H1 (cell line): ENCODE results near the gene SHMT2. TPM values are rescaled to one million over a fixed set of nuclear protein-coding genes. Genes with fewer than 3 reads are reported as not detected.

ENCODE experiments used
- CTCF ChIA-PET: fragments of 300-600 bp; sonication (Branson Sonifier 250); formaldehyde crosslinking; loops from one replicate; lab custom pipeline; 2021; ENCODE audit not compliant: partially characterized antibody; lab: Charles Lee
- POLR2A ChIA-PET: fragments of 300-600 bp; sonication (Branson Sonifier 250); formaldehyde crosslinking; loops from one replicate; lab custom pipeline; 2021; ENCODE audit warnings: inconsistent platforms; ENCODE audit not compliant: partially characterized antibody; lab: Charles Lee
- DNase-seq, 2 experiments: peaks; one replicate each; pipeline versions ENCODE4 v3.0.0 to v3.0.0-alpha.2; 2010 to 2022; ENCODE audit warnings: low spot score in 2 of 2, low read depth in 1 of 2, mixed read lengths in 1 of 2
- FAIRE-seq: peaks from 2 replicates; lab custom pipeline; 2011; peaks lifted over from hg19 to GRCh38; lab: Jason Lieb, UNC
- H2AFZ ChIP-seq: 2 replicates; pipeline ENCODE4 v1.8.1; 2012; ENCODE audit warnings: low read length, inconsistent platforms
- H2AK5ac ChIP-seq: 2 replicates; pipeline ENCODE4 v1.6.1; 2013; ENCODE audit warnings: low read depth, low read length
- H2BK120ac ChIP-seq: replicated peaks from 2 replicates; pipeline ENCODE3; 2013; ENCODE audit warnings: low read depth, low read length, inconsistent platforms
- H2BK12ac ChIP-seq: 2 replicates; pipeline ENCODE4 v1.6.1; 2013; ENCODE audit warnings: low read depth, low read length
- H2BK15ac ChIP-seq: 2 replicates; pipeline ENCODE4 v1.6.1; 2013; ENCODE audit warnings: low read length
- H2BK20ac ChIP-seq: 2 replicates; pipeline ENCODE4 v1.6.1; 2013; ENCODE audit warnings: low read length
- H2BK5ac ChIP-seq: 2 replicates; pipeline ENCODE4 v1.6.1; 2013; ENCODE audit warnings: low read depth, low read length
- H3K14ac ChIP-seq: 2 replicates; pipeline ENCODE4 v1.6.1; 2013; ENCODE audit warnings: inconsistent platforms; ENCODE audit not compliant: insufficient read length
- H3K18ac ChIP-seq: 2 replicates; pipeline ENCODE4 v1.6.1; 2013; ENCODE audit warnings: low read length; ENCODE audit errors: extremely low read depth
- H3K23ac ChIP-seq: 2 replicates; pipeline ENCODE4 v1.6.1; 2013; ENCODE audit warnings: inconsistent platforms; ENCODE audit not compliant: insufficient read length
- H3K23me2 ChIP-seq: 2 replicates; pipeline ENCODE4 v1.6.1; 2013; ENCODE audit warnings: low read depth, low read length
- H3K27ac ChIP-seq: 2 replicates; pipeline ENCODE4 v1.6.1; 2011; ENCODE audit warnings: low read depth, low read length, inconsistent platforms
- H3K27me3 ChIP-seq, 4 experiments: replicated peaks in 1 of 4; 1 replicate in 1 of 4; 2 replicates in 3 of 4; pipeline versions ENCODE4 v1.6.1 to v1.8.1; 2011 to 2013; ENCODE audit warnings: low read length in 3 of 4, mild to moderate bottlenecking in 3 of 4, inconsistent platforms in 2 of 4, mixed read lengths in 2 of 4, moderate library complexity in 1 of 4; ENCODE audit not compliant: control insufficient read depth in 3 of 4, insufficient read depth in 3 of 4; ENCODE audit errors: extremely low read depth in 1 of 4
- H3K36me3 ChIP-seq, 4 experiments: 2 replicates each; pipeline versions ENCODE4 v1.6.1 to v1.8.1; 2011 to 2013; ENCODE audit warnings: mild to moderate bottlenecking in 4 of 4, low read length in 3 of 4, moderate library complexity in 2 of 4, control low read depth in 1 of 4, inconsistent platforms in 1 of 4; ENCODE audit not compliant: insufficient read depth in 4 of 4, control insufficient read depth in 2 of 4
- H3K4ac ChIP-seq: replicated peaks from 2 replicates; pipeline ENCODE3; 2013; ENCODE audit warnings: low read length, low read depth, mixed read lengths, inconsistent platforms; ENCODE audit not compliant: insufficient read length
- H3K4me1 ChIP-seq, 4 experiments: replicated peaks in 1 of 4; 1 replicate in 1 of 4; 2 replicates in 3 of 4; pipeline versions ENCODE4 v1.6.1 to v1.8.1; 2011 to 2013; ENCODE audit warnings: low read length in 3 of 4, inconsistent platforms in 2 of 4, mixed read lengths in 1 of 4; ENCODE audit not compliant: insufficient read depth in 4 of 4, control insufficient read depth in 3 of 4
- H3K4me2 ChIP-seq, 2 experiments: 2 replicates each; pipeline versions ENCODE4 v1.6.1 to v1.8.1; 2011 to 2013; ENCODE audit warnings: low read depth in 2 of 2, low read length in 2 of 2, control low read depth in 1 of 2, inconsistent platforms in 1 of 2, mild to moderate bottlenecking in 1 of 2; ENCODE audit not compliant: insufficient read depth in 1 of 2
- H3K4me3 ChIP-seq, 4 experiments: fragments of 200-600, 300-600 bp in 1 of 4; sonication (generic), shearing (Covaris generic), sonication (Bioruptor Twin) in 1 of 4; 2 replicates each; pipeline versions ENCODE4 v1.5.1 to v1.8.1; 2011 to 2016; ENCODE audit warnings: low read length in 4 of 4, low read depth in 3 of 4, control low read depth in 2 of 4, inconsistent platforms in 2 of 4, mild to moderate bottlenecking in 2 of 4, mixed read lengths in 1 of 4, moderate library complexity in 1 of 4; ENCODE audit not compliant: insufficient read depth in 2 of 4; ENCODE audit errors: extremely low read depth in 1 of 4
- H3K56ac ChIP-seq: replicated peaks from 2 replicates; pipeline ENCODE3; 2013; ENCODE audit warnings: low read depth, mild to moderate bottlenecking, mixed read lengths, low read length, inconsistent platforms; ENCODE audit not compliant: insufficient read length
- H3K79me1 ChIP-seq: 2 replicates; pipeline ENCODE4 v1.6.1; 2013; ENCODE audit warnings: low read depth, low read length, control low read depth
- H3K79me2 ChIP-seq, 2 experiments: 2 replicates each; pipeline versions ENCODE4 v1.6.1 to v1.8.1; 2012 to 2013; ENCODE audit warnings: low read length in 2 of 2, mild to moderate bottlenecking in 2 of 2, inconsistent platforms in 1 of 2; ENCODE audit not compliant: insufficient read depth in 2 of 2, control insufficient read depth in 1 of 2
- H3K9ac ChIP-seq, 4 experiments: replicated peaks in 1 of 4; 1 replicate in 1 of 4; 2 replicates in 3 of 4; pipeline versions ENCODE4 v1.6.1 to v1.8.1; 2011 to 2013; ENCODE audit warnings: low read depth in 3 of 4, low read length in 3 of 4, control low read depth in 2 of 4, mild to moderate bottlenecking in 2 of 4, moderate library complexity in 2 of 4, inconsistent platforms in 1 of 4; ENCODE audit errors: extremely low read depth in 1 of 4
- H3K9me3 ChIP-seq, 2 experiments: 2 replicates each; pipeline versions ENCODE4 v1.6.1 to v1.8.1; 2012 to 2013; ENCODE audit warnings: mild to moderate bottlenecking in 2 of 2, moderate library complexity in 2 of 2, control low read depth in 1 of 2, inconsistent platforms in 1 of 2, low read depth in 1 of 2, low read length in 1 of 2, mixed read lengths in 1 of 2; ENCODE audit not compliant: insufficient read depth in 2 of 2
- H4K20me1 ChIP-seq, 2 experiments: replicated peaks in 1 of 2; 2 replicates each; pipeline versions ENCODE3 to v1.8.1; 2011 to 2013; ENCODE audit warnings: inconsistent platforms in 2 of 2, low read length in 2 of 2, mild to moderate bottlenecking in 1 of 2; ENCODE audit not compliant: insufficient read depth in 2 of 2, control insufficient read depth in 1 of 2
- H4K5ac ChIP-seq: 2 replicates; pipeline ENCODE4 v1.6.1; 2013; ENCODE audit warnings: low read length, low read depth, mixed read lengths, inconsistent platforms; ENCODE audit not compliant: insufficient read length
- H4K8ac ChIP-seq: 2 replicates; pipeline ENCODE4 v1.8.0; 2013; ENCODE audit warnings: mild to moderate bottlenecking, moderate library complexity, low read length, inconsistent platforms; ENCODE audit not compliant: insufficient read depth; ENCODE audit errors: extremely low read depth
- H4K91ac ChIP-seq: replicated peaks from 2 replicates; pipeline ENCODE3; 2013; ENCODE audit warnings: low read length, mixed read lengths, inconsistent platforms; ENCODE audit not compliant: insufficient read length
- BCL11A ChIP-seq, 2 experiments: IDR thresholded peaks; one replicate each; pipeline ENCODE4 v1.6.1; 2011; ENCODE audit warnings: low read depth in 2 of 2, low read length in 2 of 2, mild to moderate bottlenecking in 2 of 2
- BRCA1 ChIP-seq: IDR thresholded peaks from 2 replicates; pipeline ENCODE4 v1.6.1; 2012; ENCODE audit warnings: low read depth, low read length, improper control_type of control experiment
- CBX5 ChIP-seq: fragments of 300-800, 300-1000 bp; sonication (generic); IDR thresholded peaks from 2 replicates; pipeline ENCODE4 v1.7.1; 2016; ENCODE audit warnings: antibody characterized with exemption, low read length, low read depth
- CEBPB ChIP-seq: IDR thresholded peaks from 2 replicates; pipeline ENCODE4 v1.6.1; 2012; ENCODE audit warnings: low read depth, low read length
- CHD1 ChIP-seq: IDR thresholded peaks from 2 replicates; pipeline ENCODE4 v1.6.1; 2012; ENCODE audit warnings: low read depth, low read length, improper control_type of control experiment
- CHD2 ChIP-seq: IDR thresholded peaks from 2 replicates; pipeline ENCODE4 v1.6.1; 2012; ENCODE audit warnings: low read length, improper control_type of control experiment
- CREB1 ChIP-seq: IDR thresholded peaks from 2 replicates; pipeline ENCODE4 v1.6.1; 2012; ENCODE audit warnings: inconsistent platforms
- GABPA ChIP-seq: IDR thresholded peaks from 2 replicates; pipeline ENCODE4 v1.6.1; 2011; ENCODE audit warnings: mild to moderate bottlenecking, low read length, moderate library complexity, borderline replicate concordance; ENCODE audit not compliant: insufficient read depth
- KDM4A ChIP-seq: IDR thresholded peaks from one replicate; pipeline ENCODE4 v1.7.1; 2012; ENCODE audit warnings: low read depth, mild to moderate bottlenecking, moderate library complexity, low read length, inconsistent platforms; ENCODE audit not compliant: severe bottlenecking
- NANOG ChIP-seq: IDR thresholded peaks from 2 replicates; pipeline ENCODE4 v1.6.1; 2011; ENCODE audit warnings: low read length, low read depth, mild to moderate bottlenecking, inconsistent platforms; ENCODE audit not compliant: insufficient read depth, poor library complexity, severe bottlenecking
- NRF1 ChIP-seq: IDR thresholded peaks from 2 replicates; pipeline ENCODE4 v1.6.1; 2011; ENCODE audit warnings: mild to moderate bottlenecking, low read depth, low read length, improper control_type of control experiment
- RFX5 ChIP-seq: IDR thresholded peaks from 2 replicates; pipeline ENCODE4 v1.6.1; 2011; ENCODE audit warnings: low read depth, low read length, improper control_type of control experiment, borderline replicate concordance
- RXRA ChIP-seq: IDR thresholded peaks from 2 replicates; pipeline ENCODE4 v1.6.1; 2011; ENCODE audit warnings: low read depth, mild to moderate bottlenecking, low read length, moderate library complexity; ENCODE audit not compliant: insufficient read depth
- SP4 ChIP-seq: IDR thresholded peaks from 2 replicates; pipeline ENCODE4 v1.6.1; 2012; ENCODE audit warnings: low read length, inconsistent platforms
- SUZ12 ChIP-seq: fragments of 200-600 bp; sonication (generic); IDR thresholded peaks from 2 replicates; pipeline ENCODE4 v1.6.1; 2012; ENCODE audit warnings: mild to moderate bottlenecking, inconsistent platforms, low read length, moderate library complexity, mixed read lengths
- WGBS, 2 experiments: shearing (Covaris generic) in 1 of 2; methylation state at CpG; one replicate each; pipeline versions ENCODE4 v1.1.6 to v1.1.7; 2013 to 2015; ENCODE audit warnings: low lambda C conversion rate in 2 of 2, mixed read lengths in 2 of 2, inconsistent platforms in 1 of 2, low coverage in 1 of 2, missing lambda C conversion rate in 1 of 2; ENCODE audit not compliant: insufficient replicate concordance in 2 of 2, insufficient coverage in 1 of 2, insufficient read length in 1 of 2; ENCODE audit errors: extremely low coverage in 1 of 2, missing lambda C conversion rate in 1 of 2; 5-methylcytosine and 5-hydroxymethylcytosine counted together
- polyA plus RNA-seq, 7 experiments: library from polyadenylated mRNA; depleted of rRNA in 3 of 7; stranded (reverse) in 5 of 7; unstranded in 2 of 7; fragments of >200 nt in 5 of 7; fragments of 200-250 nt in 2 of 7; gene quantifications; 1 replicate in 5 of 7; 2 replicates in 1 of 7; 4 replicates in 1 of 7; pipeline versions ENCODE4 v1.2.1 to v1.2.3, GENCODE V29; 2011 to 2013; ENCODE audit warnings: missing spikeins in 2 of 7, mixed read lengths in 2 of 7
- total RNA-seq: library from RNA; stranded (reverse); fragmentation: NEBNext Ultra II Directional; extraction: Animal tissue kit (Norgen Biotek cat#: 25700); gene quantifications from 2 replicates; pipeline ENCODE4 v1.2.1, GENCODE V29; 2021

Gene SHMT2
- total and polyA plus RNA-seq, 2 of the 8 experiments (the other 6 are each of a cell fraction or from before 2014, with no cell fraction given) = 274 to 520 TPM

GRCh38 chr12:57215668-57216013 is 13.9 kb upstream of the SHMT2 start:
- 52% methylated on average over 5 of the region's 7 CpGs; no CpG with 5 or more reads in 1 of the 2 experiments for WGBS, 2 experiments
- Histone ChIP-seq H2BK5ac (no peak overlapping the region), H3K14ac (no peak overlapping the region), H4K5ac (no peak overlapping the region), H3K9ac (no peak overlapping the region; a peak in 1 of 7 replicates), H3K56ac (no peak overlapping the region), H4K20me1 (peaks cover 13 to 36% of the 10 kb centered on the region in 2 experiments), H3K4ac (no peak overlapping the region), H4K8ac (no peak overlapping the region), H3K4me3 (peak overlapping the region in 2 of 4 experiments; percentile 17 to 57; a peak in 3 of 8 replicates), H2AK5ac (no peak overlapping the region), H3K23me2 (peaks cover 7% of the 10 kb centered on the region; the same call in 1 of the 2 replicates), H2BK20ac (no peak overlapping the region), H2BK12ac (peak overlapping the region; percentile 72; the same call in 1 of the 2 replicates), H2BK15ac (peak overlapping the region; percentile 97; the same call in 1 of the 2 replicates), H3K27ac (no peak overlapping the region), H2AFZ (no peak overlapping the region), H3K4me1 (peaks cover 9 to 42% (median 33%) of the 10 kb centered on the region in 4 experiments), H2BK120ac (no peak overlapping the region), H3K23ac (no peak overlapping the region), H3K36me3 (peaks cover 2 to 19% (median 9%) of the 10 kb centered on the region in 4 experiments; a peak in 5 of 8 replicates), H3K18ac (no peak overlapping the region), H3K4me2 (peak overlapping the region; percentile 70 to 91), H3K9me3 (no peaks in the 10 kb centered on the region), H4K91ac (no peak overlapping the region), H3K27me3 (peaks cover 55 to 68% (median 66%) of the 10 kb centered on the region in 4 experiments), H3K79me2 (no peaks in the 10 kb centered on the region), H3K79me1 (no peaks in the 10 kb centered on the region)
- ChIA-PET POLR2A (interaction anchor here (0.8 to 8.8 kb wide), 4 partner anchors 19 to 79 kb away, joined by 4 to 686 read pairs (median 6); partner anchors contain the start of gene SHMT2), CTCF (interaction anchor here (0.7 to 10.1 kb wide), 7 partner anchors 7 to 255 kb away, joined by 3 to 726 read pairs (median 7); partner anchors contain the start of genes SHMT2 and STAC3)
- DNase-seq (peak in 1 of 2 experiments; percentile 55), FAIRE-seq (no peak)
- TF ChIP-seq CEBPB (no peak), KDM4A (no peak), CHD1 (no peak), BCL11A (IDR thresholded peaks at IDR 0.05; ENCODE audit: low read depth in 2 of 2, low read length in 2 of 2) (no peak), SUZ12 (peak; percentile 65; the same call in 1 of the 2 replicates), CBX5 (no peak), SP4 (no peak), NANOG (no peak), CHD2 (no peak), NRF1 (no peak), CREB1 (0 out of 2 replicates have a peak, but pooled peaks have one; percentile 26), RFX5 (peak; percentile 79), RXRA (no peak), BRCA1 (no peak), GABPA (no peak)
